GM21423 (cell line): ENCODE results near the gene AKAP4.

Source experiments
- ATAC-seq: cut with Tn5 transposase; IDR thresholded peaks from one replicate; pipeline ENCODE4 v1.9.1; 2021; ENCODE audit warnings: mild to moderate bottlenecking, moderate library complexity; ENCODE audit not compliant: unreplicated experiment

Gene AKAP4, protein sequence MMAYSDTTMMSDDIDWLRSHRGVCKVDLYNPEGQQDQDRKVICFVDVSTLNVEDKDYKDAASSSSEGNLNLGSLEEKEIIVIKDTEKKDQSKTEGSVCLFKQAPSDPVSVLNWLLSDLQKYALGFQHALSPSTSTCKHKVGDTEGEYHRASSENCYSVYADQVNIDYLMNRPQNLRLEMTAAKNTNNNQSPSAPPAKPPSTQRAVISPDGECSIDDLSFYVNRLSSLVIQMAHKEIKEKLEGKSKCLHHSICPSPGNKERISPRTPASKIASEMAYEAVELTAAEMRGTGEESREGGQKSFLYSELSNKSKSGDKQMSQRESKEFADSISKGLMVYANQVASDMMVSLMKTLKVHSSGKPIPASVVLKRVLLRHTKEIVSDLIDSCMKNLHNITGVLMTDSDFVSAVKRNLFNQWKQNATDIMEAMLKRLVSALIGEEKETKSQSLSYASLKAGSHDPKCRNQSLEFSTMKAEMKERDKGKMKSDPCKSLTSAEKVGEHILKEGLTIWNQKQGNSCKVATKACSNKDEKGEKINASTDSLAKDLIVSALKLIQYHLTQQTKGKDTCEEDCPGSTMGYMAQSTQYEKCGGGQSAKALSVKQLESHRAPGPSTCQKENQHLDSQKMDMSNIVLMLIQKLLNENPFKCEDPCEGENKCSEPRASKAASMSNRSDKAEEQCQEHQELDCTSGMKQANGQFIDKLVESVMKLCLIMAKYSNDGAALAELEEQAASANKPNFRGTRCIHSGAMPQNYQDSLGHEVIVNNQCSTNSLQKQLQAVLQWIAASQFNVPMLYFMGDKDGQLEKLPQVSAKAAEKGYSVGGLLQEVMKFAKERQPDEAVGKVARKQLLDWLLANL

DNA sequence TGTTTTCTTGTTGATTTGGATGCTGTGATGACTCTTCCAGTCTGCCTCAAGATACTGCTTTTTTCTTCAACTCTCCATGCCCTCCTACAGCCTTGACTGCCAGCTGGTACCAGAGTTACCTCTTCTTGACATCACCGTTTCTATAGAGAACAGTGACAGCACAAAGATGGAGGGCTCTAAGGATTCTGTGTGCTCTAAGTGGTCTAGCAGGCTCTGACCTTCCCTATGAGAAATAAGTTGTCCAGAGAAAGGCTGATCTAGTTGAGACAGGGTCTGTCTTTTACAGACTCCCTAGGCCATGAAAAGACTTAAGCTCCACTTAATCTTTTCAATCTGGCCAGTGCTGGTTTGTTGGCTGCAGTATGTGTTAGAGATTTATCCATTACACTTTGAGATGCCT is at the start of gene AKAP4:
Gene AKAP4 (minus strand): TSS at position 101 of the 400 bp plus-strand sequence. CDS start 118 bp downstream, outside the sequence.
- no peak for ATAC-seq

DNA sequence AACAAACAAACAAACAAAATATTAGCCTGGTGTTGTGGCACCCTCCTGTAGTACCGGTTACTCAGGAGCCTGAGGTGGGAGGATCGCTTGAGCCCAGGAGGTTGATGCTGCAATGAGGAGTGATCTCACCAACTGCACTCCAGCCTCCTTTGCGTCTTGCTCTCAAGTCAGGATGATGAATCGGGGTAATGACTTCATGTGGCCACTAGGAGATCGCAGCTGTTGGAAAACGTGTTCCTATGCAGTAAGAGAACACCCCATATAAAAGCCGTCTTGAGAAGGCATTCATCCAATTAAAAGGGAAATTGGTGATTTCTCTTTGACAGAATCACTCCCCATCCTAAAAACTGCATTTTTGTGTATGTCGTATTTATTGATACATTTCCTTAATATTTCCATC is 10.7 kb upstream of the AKAP4 start:
- ATAC-seq: no peak

DNA sequence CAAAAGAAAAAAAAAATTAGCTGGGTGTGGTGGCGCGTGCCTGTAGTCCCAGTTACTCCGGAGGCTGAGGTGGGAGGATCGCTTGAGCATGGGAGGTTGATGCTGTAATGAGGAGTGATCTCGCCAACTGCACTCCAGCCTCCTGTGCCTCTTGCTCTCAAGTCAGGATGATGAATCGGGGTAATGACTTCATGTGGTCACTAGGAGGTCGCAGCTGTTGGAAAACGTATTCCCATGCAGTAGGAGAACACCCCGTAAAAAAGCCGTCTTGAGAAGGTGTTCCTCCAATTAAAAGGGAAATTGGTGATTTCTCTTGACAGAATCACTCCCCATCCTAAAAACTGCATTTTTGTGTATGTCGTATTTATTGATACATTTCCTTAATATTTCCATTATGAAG is 5.9 kb upstream of the AKAP4 start:
- ATAC-seq: no peak

DNA sequence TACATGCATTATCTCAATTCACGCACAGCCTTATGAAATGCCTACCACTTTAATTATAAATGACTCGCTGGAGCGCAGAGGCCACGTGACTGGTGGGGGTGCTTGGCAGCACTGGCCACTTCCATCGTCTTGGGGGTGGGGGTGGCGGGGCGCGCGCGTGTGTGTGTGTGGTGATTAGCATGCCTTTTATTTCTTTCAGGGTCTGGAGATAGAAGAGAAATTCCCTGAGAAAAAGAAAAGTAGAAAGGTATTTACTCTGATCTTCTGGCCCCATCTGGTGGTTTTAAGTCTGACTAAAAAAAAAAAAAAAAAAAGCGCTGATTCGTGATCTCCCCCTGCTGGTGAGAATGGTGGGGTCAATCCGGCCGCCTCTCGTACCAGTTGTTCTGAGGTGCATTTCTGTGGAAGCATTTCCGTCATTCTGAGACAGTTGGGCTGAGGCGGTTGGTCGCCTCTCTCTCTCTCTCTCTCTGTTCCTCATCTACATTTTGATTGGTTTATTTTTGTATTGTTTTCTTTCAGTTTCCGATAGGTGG is 3.6 kb upstream of the AKAP4 start, which contains the start of gene CCNB3:
Gene CCNB3 (plus strand): TSS at position 402 of the 536 bp plus-strand sequence. CDS start 80,399 bp downstream, outside the sequence.
- ATAC-seq: peak; percentile 98

DNA sequence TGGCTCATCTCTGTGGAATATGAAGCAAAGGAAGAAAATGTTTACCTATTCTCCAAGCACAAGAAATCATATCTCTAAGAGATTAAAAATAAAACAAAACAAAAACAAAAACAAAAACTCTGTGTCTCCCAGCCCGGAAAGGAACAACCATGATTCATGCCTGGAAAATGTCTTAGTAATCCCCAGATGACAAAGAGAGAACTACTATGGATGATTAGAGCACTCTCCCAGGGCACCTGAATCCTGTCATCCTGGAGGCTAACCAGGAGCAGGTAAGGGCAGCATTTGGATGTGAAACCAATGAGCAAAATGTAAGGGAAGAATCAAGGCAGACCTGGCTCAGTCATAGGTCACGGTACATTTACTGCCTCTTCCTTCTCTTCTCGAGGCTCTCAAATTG is 1.7 kb upstream of the AKAP4 start:
- no peak for ATAC-seq

DNA sequence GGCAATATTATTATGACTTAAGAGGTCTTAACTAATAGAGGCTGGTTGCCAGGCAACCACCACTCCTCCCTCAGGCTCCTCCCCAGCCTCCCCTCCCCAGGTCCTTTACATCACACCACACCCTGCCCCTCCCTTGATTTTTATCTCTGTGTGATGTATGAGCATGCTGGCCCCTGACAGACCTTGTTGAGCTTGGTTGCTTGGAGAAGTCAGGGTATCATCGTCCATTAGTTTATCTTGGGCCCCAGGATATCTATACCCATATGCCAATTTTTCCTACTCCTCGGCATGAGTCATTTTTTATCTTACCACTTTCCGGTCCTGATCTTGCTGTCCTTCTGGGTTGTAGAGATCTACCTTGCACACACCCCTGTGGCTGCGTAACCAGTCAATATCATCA is 2.5 kb downstream of the AKAP4 start:
- no peak for ATAC-seq

DNA sequence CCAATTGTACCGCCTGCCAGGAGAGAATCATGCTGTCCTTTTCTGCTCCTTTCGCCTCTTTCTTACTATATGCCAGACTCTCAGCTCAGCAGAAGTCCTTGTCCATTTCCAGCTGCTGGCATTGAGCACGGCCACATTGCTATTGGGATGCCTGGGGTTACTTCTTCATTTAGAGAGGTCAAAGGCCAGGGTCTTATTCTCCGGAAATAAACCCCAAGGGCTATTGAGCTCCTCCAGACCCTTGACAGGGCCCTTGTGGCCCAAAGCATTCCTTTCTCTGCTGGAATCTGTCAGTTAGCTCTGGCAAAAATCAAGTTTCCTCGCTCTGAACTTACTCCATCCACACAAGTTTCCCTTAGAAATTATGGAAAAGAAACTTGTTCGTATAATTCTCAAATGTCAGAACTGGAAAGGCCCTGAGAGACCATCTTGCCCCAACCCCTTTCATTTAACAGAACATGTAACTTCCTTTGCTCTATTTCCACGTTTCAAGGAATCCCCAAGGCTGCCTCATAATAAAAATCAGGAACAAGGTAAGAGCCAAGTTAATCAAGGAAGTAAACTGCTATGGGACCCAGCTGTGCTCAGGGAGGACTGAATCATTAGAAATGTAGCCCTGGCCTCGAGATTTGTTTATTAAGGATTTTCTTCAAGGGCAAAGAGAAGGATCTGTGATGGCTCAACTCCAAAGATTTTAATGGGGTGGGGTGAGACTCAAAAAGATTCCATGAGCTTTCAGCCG is 11.8 kb downstream of the AKAP4 start:
- ATAC-seq: no peak

DNA sequence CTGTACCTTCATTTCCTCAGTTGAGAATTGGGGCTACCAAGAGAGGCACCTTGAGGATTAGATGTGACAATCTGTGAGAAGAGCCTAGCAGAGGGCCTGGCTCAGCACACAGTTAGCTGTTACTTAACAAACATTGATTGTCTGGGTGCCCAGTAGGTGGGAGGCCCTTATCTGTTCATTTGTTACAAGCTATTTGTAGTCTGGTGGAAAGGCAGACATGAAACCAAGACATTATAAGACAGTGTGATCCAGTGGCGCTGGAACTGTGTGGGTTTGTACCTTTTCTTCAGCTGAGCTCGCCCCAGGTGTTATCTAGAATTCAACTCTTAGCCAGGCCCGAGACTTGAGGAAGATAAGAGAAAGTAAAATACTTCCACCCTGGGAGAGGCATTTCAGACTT is 16.9 kb downstream of the AKAP4 start:
- no peak for ATAC-seq

DNA sequence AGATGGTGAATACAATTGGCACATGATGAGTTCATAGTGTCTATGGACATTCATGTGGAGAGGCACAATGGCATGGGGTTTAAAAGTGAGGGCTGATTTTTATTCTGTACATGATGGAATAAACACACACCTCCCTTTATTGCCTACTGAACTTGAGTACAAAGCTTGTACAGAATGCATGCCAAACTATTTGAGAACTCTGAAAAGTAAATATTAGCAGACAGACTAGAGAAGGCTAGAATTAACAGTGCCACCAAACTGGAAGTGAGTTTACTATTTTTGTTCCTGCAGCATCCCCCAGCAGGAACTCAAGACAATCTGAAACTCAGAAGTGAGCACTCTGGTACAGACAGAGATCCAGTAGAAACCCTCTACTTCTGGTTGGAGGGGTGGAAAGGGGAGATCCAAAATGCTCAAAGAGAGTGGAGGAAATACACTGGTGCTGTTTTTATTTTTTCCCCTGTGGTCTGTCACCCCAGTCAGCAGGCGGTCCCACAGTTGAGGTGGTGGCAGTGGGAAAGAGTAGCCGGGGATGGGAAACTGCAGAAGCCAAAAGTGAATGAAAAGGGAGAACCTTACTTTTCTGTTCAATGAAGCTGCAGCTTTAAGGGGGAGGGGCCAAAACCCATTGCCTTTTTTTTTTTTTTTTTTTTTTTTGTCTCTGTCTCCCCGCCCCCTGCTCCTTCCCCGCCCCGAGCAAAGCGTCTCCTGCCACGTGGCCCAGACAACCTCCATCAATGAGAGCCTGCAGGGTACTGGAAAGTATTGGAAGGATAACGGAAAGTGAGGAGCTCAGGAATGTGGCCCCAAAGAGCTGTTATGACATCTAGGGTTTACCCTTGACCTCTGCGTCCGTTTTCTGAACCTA is 20.5 kb downstream of the AKAP4 start:
- no peak for ATAC-seq

DNA sequence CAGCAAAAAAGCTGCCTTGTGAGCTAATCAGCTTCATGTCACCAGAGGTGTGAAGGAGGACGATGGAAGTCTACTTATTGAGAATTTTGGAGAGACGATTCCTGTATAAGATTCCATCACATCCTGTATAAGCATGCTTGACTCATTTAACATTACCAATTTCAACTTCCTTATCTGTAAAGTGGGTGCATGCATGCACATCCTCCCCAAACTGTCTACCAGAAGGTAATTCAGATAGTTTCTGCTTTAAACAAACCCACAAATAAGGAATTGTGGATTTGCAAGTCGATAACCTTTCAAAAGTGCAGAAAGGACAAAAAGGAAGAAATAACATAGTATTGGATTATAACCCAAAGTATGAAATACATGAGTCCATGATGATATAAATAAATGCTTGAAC is 31.1 kb downstream of the AKAP4 start:
- ATAC-seq: no peak

DNA sequence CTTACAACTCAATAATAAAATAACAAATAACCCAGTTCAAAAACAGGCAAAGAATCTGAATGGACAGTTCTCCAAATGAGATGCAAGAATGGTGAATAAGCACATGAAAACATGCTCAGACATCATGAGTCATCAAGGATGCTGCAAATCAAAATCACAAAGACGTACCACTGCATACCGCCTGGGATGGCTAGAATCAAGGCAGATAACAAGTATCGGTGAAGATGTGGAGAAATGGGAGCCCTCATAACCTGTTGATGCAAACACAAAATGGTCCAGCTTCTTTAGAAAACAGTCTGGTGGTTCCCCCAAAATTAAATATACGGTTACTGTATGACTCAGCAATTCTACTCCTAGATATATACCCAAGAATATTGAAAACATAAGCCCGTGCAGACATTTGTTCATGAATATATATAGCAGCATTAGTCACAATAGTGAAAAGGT is 32.5 kb downstream of the AKAP4 start:
- peak; percentile 36 for ATAC-seq

DNA sequence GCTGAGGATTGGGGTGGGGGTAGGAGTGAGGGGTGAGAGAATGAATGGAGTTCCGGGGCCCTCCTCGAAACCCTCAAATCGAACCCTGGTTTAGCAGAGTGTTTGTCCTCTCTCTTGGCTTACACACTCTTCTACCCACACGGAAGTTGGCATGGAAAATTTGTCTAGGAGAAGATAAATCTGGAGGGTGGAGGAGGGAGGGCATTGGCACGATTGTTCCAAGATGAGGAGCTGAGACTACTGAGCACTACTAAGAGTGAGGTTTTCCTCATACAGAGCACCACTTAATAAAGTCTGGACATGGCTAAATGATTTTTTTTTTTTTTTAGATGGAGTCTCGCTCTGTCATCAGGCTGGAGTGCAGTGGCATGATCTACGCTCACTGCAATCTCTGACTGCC is 33.4 kb downstream of the AKAP4 start:
- ATAC-seq: no peak

DNA sequence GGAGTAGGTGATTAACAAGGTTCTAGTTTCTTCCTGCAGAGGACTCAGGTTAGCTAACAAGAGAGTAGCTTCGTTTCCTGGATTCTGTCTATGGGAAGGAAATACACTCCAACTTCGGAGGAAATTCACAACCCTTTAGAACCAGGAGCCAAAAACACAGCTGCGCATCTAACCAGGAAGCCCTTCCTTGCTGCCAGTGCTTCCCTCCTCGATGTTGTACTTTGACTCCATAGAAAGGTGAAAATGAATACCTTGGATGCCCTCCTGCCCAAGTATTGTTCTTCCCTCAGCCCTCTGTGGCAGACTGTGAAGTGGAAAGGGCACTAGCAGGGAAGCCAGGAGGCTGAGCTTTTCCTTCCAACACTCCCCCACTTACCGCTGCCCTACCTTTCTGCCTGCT is 35.1 kb downstream of the AKAP4 start:
- ATAC-seq: no peak

DNA sequence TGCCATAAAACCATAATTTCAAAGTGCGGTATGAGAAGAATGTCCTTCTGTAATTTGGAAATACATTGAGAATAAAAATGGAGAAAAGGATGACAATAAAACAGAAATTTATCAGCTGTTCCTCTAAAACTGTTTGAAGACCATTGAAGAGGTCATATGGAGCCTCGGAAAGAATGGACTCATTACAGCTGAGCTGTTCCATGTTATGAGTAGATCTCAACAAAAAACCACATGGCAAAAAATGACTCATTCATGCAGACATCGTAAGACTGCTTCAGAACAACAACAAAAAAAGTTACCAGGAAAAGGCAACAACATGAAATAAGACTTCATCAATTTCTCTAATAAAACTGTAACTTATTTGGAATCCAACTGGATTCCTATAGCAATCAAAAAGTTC is 39.7 kb downstream of the AKAP4 start:
- no peak for ATAC-seq

DNA sequence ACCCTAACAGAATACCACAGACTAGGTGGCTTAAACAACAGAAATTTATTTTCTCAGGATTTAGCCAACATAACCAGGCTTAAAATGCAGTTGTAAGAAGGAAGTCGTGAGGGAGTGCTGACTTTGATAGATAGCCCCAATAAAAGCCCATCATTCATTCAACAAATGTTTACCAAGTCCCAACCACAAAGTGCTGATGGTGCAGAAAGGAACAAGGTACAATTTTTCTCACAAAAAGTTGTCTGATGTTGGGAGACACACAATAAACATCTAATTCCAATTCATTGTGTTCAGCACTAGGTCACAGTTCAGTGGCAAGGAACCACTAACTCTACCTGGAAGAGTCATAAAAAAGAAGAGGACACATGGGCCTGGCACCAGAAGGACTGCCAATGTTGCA is 42.2 kb downstream of the AKAP4 start:
- no peak for ATAC-seq

DNA sequence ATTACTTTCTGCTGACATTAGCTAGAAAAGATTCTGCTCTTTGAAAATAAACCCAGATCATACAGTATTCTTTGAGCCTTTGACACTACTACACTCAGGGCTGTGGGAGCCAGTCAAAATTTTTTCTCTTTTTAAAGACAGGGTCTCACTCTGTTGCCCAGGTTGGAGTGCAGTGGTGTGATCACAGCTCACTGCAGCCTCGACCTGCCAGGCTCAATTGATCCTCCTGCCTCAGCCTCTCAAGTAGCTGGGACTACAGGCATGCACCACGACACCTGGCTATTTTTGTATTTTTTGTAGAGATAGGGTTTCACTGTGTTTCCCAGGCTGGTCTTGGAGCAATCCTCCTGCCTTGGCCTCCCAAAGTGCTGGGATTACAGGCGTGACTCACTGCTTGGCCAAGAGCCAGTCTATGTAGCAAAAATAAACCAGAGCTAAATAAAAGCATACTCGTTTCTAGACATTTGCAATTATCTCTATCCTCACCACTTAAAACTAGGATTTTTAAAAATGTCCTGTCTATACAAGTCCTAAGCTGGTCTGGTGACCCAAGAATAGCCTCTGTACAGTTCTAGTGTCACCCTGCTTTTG is 43.2 kb downstream of the AKAP4 start:
- ATAC-seq: no peak

DNA sequence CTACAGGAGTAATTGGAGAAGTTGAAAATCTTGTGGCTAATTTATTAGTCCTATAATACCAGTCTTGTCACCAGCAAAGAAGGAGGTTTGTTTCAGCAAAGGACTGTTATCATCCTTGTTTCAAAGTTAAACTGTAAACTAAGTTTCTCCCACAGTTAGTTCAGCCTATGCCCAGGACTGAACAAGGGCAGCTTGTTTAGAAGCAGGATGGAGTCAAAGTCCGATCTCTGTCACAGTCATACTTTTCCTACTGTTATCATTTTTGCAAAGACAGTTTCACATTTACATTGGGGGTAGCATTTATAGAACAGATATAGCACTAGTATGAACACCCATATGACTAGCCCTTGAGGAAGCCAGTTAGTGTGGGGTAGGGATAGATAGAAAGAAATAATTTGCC is 46.4 kb downstream of the AKAP4 start:
- no peak for ATAC-seq

DNA sequence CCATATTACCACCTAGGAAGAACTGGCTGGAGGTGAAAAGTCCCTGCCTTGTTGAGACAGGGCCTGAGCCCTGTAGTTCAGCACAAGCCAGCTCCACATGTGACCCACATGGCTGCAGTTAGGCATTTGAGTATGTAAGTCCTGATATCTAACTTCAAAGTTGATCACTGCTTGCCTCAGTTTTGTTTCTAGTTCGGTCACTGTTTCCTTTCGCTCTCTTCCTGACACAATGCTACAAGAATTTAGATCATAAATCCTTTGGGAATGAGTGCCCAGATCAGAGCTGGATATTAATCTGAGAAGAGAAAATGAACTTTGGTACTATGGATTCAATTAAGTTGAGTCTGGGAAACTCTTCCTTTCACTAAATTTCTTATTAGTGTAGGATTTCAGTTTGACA is 48.4 kb downstream of the AKAP4 start:
- ATAC-seq: no peak

DNA sequence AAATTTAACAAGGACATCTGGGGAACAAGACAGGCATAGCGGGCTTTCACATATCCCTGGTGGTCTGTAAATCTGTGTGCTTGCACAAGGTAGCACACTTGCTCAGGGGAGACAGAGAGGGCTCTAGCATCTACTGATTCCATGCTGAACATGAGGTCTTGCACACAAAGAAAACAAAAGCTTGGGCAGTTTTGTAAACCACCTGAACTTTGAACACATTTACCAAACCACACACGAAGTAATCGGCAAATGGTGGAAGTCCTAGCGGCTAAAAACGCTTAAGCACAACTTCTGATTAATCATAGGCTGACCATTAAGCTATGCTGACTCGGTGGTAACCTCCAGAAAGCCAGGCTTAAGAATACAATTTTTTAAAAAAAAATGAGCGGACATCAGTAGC is 52.8 kb downstream of the AKAP4 start:
- no peak for ATAC-seq
